Measurements from ENCODE around the gene ANKRD63.

ANKRD63 gene

DNA sequence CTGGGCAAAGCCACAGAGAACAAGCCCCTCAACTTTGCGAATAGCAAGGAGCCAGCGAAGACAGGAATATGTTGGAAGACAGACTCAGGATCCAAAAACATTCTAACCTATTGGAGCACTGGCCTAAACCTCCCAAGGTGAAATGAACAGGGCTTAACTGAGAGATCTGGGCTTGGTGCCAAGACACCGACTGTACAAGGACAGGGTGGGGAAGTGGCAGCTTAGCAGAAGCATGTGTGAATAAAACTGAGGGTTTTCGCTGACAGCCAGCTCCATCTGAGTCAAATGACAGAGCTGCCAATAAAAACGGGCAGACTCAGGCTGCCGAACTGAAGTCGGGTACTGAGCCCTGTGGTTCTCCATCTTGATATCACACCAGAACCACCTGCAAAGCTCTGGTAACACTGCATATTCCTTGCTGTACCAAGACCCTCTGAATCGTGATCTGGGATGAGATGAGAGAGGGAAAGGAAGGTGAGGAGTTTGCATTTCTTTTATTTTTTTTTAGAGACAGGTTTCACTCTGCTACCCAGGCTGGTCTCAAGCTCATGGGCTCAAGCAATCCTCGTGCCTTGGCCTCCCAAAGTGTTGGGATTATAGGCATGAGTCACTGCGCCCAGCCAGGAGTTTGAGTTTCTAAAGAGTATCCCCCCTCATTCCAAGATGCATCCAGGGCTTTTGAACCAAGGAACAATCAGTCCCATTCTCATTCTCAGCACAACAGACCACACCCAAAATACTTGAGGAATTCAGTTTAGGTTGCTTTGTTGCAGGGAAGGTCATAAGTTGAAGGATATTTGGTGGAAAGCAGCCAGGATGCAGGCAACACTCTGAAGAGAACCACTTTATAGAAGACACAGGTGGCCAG lies 30.9 kb upstream of the ANKRD63 start:
- peak; percentile 42 for DNase-seq

DNA sequence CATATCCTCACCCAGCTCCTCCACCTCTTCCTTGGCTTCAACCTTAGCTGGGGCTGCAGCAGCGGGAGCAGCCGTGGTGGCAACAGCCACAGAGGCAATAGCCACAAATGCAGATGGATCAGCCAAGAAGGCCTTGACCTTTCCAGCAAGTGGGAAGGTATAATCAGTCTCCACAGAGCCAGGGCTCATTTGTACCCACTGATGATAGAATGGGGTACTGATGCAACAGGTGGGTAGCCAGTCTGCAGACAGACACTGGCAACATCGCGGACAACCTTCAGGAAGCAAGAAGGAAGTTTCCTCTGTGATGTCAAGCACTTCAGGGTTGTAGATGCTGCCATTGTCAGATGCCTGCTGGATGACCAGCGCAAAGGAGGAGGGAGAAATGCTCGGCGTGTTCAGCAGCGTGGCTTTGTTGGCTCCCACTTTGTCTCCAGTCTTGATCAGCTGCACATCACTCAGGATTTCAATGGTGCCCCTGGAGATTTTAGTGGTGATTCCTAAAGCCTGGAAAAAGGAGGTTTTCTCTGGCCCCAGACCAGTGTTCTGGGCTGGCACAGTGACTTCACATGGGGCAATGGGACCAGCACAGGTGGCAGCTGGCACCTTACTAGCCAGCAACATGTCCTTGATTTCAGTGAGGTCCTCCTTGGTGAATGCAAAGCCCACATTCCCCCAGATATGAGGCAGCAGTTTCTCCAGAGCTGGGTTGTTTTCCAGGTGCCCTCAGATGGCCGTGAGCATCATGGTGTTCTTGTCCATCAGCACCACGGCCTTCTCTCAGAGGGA lies 29.7 kb upstream of the ANKRD63 start:
- no peak for DNase-seq

DNA sequence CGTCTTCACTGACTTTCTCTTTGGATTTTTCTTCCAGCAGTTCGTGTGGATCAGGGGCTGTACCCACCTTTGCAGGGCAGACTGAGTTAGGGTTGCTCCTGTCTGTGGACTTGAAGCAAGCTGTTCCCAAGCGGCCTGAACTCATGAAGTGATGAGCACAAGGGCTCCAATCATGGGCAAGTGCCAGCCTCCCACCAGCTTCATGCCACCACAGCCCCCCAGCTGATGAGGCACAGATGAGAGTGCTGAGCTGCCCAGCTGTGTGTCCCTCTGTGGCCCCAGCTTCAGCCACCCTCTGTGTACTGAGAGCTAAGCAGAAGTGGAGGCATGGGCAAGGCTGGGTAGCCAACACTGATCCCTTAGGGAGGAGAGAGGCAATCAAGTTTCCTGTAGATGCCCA lies 28.1 kb upstream of the ANKRD63 start:
- DNase-seq = no peak

DNA sequence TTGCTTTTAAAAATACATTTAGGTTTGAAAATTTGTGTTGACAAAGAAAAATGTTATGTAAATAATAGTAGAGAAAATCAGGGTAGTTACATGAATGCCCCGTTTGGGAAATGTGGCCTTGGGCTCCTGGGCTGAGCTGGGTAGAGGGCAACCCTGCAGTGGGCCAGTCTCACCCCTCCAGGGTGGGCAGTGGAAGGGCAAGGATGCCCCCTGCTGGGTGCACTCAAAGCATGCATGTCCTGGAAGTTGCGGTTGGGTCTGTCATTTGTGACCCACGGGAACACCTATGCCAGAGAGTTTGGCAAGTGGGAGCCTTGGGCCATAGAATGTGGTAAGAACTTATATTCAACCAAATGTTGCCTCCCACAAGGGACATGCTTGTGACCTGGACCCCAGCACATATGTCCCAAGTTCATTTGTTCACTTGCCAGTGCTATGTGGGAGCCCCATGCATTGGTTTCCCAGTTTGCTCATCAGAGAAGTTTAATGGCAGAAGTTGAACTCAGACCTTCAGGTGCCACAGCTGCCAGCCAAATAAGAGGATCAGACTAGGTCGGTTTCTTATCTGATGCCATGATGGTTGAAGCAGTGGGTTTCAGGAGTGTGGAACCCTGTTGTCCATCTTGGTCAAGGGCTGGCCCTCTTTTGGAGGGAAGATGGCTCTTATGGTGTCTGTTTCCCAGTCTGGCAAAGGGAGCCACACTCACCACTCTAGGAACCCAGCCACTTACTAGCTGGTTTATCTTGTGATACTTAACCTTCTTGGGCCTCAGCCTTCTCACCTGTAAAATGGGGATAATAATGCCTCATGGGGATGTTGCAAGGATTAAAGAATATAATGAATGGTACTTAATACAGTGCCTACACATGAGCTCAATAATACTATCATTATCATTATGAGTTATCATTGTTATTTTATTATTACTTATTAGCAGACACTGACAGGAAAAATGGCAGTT lies 27.4 kb upstream of the ANKRD63 start:
- DNase-seq = no peak

DNA sequence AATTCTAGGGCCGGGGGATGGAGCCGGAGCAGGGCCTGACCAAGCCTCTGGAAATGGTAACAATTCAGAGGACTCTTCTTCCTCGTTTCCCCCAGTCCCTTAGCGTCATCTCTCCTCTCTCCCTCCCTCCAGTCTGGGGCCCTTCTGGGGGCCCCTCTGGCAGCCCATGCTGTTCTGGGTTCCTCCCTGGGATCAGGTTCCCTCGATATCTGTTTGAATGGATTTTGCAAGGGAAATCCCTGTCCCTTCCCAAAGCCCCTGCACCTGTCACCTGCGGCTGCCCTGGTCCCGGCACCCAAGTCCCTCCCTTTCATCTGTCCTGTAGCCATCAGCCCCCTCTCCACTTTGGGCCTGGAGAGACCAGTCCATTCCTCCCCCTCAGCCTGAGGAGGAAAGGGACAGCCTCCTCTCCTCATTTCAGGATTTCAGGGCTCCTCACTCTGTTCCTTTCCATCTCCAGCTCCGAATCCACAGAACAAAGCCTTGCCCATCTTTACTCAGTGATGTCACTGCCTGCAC lies 26.5 kb upstream of the ANKRD63 start:
- no peak for DNase-seq

DNA sequence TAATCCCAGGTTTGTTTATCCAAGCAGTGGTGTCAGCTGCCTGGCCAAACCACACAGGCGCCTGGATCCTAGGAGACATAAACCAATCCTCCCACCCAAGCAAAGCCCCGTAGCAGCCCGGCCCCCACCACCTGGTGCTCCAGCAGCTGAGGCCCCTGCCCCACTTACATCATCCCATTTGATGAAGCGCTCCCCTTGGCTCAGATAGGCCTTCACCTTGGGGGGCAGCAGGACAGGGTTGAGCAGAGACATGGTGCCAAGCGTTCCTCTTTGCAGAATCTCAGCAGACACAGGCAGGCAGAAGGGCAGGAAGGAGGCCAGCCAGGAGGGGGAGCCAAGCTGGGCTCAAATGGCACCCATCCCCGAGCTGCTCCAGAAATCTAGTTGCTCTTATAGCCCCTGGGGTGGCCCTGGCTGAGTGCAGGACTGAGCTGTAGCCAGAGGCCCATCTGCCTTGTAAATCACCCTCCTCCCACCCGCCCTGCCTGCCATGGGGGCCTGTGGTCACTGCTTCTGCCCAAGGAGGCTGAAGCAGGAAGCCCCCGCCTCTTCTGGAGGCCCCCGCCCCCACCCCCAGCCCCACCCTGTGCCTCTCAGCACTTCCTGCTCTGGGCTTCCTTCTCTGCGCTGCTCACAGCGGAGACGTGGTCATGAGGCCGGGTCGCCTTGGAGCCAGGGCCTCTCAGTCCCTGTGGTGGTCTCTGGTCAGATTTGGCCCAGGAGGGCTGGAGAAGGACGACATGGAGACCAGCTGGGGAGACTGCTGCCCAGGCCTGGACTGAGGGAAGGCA lies 24.8 kb upstream of the ANKRD63 start, which contains the start of gene PLCB2:
PLCB2 (minus strand) TSS at position 515 of the 791 bp plus-strand sequence; CDS start at position 252, 263 bp downstream.
- peak; percentile 71 for DNase-seq

DNA sequence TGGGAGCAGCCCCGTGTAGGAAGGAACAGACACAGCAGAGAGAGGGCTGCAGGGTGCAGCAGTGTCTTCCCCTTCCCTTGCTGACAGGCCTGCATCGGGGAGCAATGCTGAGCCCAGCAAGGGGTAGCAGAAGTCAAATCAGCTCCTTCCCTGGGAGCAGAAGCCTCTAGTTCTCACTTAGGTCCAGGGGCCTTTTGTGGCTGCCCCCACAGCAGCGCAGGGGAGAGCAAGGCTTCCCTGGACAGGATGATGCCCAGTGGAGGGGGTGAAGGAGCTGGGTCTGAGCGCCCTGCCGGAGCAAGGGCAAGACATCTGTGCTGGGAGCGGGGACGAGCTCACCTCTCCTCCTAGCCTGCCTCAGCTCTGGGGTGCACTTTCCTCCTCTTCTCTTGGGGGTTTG lies 24.0 kb upstream of the ANKRD63 start:
- no peak for DNase-seq

DNA sequence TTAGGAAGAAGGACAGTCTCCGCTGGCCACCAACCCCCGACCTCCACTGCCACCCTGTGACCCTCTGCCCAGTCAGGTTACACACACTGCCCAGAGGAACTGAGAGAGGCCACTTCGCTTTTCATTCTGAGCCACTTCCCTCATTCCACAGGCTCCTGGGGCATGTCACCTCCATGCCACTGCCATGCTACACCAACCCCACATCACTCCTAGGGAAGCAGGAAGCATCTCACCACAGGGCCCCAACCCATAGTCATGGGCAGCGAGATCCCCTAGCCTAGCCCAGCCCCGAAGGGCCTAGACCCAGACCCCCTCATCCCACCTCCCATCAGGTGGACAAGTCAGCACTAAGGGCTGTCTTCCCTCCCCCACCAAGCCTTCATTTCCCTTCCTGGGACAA lies 23.5 kb upstream of the ANKRD63 start:
- no peak for DNase-seq

DNA sequence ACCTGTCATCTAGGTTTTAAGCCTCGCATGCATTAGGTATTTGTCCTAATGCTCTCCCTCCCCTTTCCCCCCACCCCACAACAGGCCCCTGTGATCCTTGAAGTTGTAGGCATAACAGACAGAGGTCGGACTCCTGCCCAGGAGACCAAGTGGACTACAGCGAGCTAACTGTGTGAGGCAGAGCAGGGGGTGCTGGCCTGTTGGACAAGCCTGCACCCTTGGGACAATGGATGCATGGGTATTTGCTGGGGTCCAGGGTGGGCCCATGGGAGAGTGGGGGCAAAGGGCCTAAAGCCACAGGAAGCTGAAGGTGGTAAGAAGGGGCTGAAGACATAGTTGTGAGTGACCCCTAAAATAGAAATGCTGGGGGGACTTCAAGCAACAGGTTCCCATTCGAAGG lies 22.4 kb upstream of the ANKRD63 start:
- DNase-seq = no peak

DNA sequence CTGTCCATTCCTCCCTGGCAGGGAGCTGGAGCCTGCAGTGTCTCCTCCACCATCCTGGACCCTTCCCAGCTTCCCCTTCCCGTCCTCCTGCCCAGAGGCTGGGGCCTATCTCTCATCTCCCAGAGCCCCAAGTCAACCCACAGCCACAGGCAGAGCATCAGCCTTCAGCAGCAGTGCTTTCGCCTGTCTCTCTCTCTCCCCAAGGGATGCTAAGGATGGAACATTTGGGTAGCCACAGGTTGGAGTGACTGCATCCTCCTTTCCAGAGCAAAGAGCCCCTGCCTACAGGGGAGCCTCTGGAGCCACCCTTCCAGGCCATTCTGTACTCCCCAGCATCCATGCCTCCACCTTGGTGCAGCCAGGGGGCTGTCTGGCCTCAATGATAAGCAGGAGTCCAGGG lies 20.7 kb upstream of the ANKRD63 start:
- no peak for DNase-seq

DNA sequence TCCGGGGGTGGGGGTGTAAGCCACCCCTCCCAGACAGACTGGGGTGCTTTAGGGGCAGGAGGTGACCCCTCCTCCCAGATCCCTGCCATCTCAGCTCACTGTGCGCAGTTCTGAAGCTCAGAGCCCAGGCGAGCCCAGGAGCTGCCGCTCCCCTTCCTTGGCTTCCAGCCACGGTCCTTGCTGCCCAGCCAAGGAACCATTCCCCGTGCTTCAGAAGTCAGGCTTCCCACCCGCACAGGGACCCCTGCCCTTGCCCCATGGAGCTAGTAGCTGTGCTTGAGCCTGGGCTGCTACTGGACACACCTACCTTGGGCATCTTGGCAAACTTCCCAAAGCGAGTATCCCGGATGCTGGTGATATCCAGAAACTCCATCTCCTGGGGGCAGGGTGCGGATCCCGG lies 20.1 kb upstream of the ANKRD63 start:
- DNase-seq = no peak

DNA sequence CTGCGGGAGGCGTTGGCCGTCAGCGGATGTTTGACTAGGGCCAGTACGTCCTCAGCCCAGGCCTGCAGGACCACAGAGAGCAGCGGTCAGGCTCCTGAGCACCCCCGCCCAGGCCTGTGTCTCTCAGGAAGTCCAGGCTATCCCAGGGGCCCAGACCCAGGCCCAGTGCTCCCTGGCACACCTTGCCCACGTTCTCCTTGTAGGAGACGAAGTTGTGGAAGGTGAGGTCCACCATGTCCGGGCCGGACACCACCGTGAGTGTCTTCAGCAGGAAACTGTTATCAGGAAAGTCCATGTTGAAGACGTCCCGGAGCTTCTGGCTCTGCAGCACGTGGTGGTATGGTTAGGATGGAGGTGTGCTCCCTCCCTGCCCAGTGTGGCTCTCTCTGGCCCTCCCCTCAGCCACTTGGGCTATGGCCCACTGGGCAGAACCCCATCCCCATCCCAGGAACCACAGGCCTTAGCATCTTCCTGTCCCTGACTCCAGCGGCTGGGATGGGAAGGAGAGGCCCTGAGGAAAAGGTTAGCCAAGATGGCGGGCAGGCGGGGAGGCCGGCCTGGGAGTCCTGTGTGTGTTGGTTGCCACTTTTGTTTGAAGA lies 19.5 kb upstream of the ANKRD63 start:
- DNase-seq = no peak

DNA sequence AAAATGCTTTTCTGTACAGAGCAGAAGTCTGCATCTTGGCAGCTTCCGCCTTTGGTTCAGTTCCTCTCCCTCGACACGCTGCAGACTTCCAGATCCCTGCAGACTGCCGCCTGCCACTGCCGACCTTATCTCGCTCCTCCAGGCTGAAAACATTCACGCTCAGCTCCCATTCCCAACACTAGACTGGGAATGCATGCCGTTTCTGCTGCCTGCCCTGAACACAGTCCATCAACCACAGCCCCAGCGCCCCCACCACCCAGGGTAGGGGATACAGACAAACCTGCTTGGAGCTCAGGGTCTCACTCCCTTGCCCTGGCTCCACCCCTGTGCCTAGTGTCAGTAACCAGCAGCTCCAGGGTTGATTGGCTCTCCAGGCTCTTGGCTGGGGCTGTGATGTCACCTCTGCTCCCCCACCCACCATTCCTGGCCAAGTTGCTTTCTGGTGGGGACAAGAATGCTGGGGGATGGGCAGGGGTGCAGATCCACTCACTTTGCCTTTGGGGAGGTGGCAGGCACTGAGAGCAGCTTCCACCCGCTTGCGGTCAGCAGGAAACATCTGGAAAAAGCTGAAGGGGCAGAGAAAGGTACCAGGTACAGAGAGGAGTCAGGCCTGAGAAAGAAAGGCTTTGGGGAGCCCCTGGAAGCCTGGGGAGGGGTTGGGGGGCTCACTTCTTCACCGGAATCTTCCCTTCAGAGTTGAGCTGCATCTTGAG lies 18.8 kb upstream of the ANKRD63 start:
- no peak for DNase-seq

DNA sequence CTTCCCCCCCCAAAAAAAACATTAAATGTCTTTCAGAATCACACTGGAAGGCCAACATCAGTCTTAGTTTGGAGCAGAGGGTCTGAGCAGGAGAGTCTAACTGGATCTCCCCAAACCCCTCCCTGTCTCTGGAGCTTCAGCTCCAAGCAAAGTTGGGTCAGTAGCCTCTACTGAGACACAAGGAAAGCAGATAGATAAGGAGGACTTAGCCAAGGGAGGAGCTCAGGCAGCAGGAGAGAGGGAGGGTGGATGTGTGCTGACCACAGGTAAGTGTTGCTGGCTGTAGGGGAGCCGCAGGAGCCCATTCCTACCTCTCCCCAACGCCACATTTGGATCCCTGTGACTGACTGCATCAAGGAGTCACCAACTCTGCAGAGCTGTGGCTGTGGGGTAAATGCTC lies 17.9 kb upstream of the ANKRD63 start:
- DNase-seq = no peak

DNA sequence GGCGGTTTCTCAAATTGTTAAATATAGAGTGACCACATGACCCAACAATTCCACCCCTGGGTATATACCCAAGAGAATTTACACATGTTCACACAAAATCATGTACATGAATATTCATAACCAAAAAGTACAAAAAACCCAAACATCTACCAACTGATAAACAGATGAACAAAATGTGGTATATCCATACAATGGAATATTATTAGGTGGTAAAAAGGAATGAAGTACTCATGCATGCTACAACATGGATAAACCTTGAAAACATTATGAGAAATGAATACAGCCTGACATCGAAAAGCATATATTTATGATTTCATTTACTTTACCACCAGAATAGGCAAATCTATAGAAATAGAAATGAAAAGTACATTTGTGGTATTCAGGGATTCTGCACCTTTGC lies 17.5 kb upstream of the ANKRD63 start:
- no peak for DNase-seq

DNA sequence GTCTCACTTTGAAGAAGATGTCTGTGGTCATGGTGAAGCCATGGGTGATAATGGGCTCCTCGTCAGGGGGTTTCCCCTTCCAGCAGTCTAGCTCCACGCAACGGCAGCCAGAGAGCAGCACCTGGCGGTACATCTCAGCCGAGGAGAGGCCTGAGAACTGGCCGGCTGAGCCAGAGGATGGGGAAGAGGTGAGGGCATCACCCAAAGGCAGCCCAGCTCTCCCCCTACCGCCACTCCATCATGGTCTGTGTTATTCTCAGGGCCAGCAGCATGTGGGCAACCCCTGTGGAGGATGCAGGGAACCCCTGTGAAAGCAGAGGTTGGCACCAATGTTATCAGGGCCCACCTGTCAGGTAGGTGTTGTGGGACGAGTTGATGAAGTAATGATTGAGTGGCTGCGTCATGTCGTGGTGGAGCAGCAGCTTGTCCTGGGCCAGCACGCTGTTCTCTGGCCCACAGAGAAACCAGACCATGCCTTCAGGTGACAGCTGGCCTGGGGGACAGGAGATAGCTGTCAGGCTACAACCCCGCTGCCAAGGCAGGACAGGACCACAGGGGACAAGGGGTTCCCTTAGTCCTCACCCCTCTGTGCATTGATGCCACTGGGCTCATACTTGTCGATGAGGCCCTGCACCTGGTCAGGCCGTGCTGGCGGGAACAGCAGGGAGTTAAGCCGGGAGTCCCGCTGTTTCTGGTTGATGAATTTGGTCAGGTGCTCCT lies 15.5 kb upstream of the ANKRD63 start:
- DNase-seq = no peak

DNA sequence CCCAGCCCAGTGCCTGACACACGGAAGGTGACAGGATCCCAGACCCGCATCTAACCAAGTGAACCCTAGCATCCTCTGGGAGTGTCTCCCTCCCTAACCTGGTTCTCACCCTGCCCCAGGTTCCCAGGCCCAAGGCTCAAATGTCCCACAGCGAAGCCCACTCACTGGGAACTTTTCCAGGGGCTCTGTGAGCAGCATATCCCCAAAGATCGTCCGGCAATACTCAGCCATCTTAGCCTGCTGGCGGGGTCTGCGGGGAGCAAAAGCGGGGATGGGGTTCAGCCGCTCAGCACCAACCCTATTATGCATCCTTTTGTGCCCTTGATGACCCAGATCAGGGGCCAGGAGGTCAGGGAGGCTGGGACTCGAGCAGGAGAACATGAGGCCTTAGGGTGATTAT lies 14.5 kb upstream of the ANKRD63 start:
- no peak for DNase-seq

DNA sequence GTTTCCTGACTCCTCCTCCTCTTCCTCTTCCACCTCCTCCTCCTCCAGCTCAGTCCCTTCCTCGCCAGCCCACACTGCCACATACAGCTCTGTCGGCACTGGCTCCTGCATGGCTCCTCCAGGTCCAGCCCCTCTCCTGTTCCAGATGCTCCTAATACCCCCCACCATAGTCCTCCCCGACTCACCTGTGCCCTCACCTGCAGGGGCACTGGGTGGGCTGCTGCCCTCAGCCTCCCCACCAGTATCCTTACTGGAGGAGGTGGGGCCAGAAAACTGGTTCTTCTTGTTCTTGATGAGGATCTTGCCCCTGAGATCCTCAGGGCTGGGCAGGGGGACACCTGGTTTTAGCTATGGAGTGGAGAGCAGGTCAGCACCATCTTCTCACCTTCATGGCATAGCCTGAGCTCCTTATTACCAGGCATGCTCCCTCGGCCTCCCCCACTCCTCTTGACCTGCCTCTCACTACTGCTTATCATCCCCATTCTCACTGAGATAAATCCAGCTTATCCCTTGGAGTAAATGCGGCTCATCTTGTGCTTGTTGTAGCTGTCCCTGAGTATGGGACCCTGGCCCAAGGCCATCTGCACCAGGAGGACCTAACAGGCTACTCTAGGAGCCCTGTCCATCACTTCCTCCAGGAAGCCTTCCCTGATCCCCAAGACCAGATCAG lies 13.8 kb upstream of the ANKRD63 start:
- no peak for DNase-seq

DNA sequence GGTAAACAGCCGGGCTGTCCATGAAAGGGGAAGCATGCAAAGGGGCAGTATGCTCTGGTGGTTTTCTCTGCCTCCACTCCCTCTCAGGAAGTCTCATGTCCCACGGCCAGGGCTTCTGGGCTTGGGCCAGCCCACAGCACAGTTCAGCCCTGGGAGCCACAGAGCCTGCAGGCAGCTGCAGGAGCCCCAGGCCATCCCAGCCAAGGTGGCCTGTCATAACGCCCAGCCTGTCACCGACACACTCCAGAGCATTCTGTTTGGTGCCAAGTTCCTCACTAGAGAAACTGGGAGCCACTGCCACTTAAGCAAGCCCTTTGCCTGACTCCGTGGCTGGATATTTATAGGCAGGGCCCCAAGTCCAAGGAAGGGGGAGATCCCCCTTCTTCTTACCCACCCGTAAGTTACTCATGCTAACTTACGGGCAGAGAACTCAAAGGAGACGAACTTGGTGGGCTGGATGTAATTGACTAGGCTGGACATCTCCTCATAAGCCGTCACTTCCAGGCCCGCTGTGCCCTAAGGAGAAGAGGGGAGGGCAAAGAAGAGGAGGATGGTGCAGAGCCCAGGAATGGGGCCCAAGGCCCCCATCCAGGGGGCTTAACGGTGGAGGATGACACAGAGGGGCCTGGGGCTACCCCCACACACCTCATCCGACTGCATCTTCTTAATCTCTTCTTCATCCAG lies 13.2 kb upstream of the ANKRD63 start:
- DNase-seq = no peak

Data from NCI-H446 treated with DMSO at 0.1 percent for 48 hours (cell line).